ES-I3 (cell line): ENCODE results near the gene PHF10.
"Not testable (repeated sequence)": the region's sequence is repeated elsewhere in the genome, so short reads cannot be mapped to it uniquely, and the experiment has no call there.

Experiments
- H3K36me3 ChIP-seq: 2 replicates; pipeline ENCODE4 v1.6.1; 2013; ENCODE audit warnings: mild to moderate bottlenecking, low read length, control low read depth, moderate library complexity; ENCODE audit not compliant: insufficient read depth
- H3K4me1 ChIP-seq: 2 replicates; pipeline ENCODE4 v1.6.1; 2013; ENCODE audit warnings: mild to moderate bottlenecking, control low read depth, low read length; ENCODE audit not compliant: insufficient read depth
- H3K9ac ChIP-seq: 2 replicates; pipeline ENCODE4 v1.6.1; 2013; ENCODE audit warnings: low read depth, mild to moderate bottlenecking, low read length, moderate library complexity
- H3K9me3 ChIP-seq: 2 replicates; pipeline ENCODE4 v1.6.1; 2013; ENCODE audit warnings: mild to moderate bottlenecking, low read length, moderate library complexity; ENCODE audit not compliant: control insufficient read depth, insufficient read depth

PHF10 gene

DNA sequence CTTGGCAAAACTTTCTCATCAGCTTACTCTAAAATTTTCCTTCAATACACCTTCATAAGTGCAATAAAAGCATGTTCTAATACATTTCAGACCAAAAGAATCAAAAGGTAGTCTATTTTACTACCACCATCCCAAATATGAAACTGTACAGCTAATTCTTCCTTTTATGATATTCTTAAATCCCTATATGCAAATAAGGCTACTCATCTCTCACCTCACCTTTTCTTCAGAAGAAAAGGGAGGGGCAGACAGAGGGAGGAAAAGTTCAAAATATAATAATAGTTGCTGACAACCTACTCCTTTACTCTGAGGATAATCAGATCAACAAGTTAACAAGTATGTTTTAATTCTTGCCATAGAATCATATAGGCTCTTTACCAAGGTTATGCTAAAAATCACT lies 15.0 kb downstream of the PHF10 start:
- Histone ChIP-seq H3K9me3 (no peaks in the 10 kb centered on the region), H3K36me3 (no peaks in the 10 kb centered on the region; the same call in 1 of the 2 replicates)

DNA sequence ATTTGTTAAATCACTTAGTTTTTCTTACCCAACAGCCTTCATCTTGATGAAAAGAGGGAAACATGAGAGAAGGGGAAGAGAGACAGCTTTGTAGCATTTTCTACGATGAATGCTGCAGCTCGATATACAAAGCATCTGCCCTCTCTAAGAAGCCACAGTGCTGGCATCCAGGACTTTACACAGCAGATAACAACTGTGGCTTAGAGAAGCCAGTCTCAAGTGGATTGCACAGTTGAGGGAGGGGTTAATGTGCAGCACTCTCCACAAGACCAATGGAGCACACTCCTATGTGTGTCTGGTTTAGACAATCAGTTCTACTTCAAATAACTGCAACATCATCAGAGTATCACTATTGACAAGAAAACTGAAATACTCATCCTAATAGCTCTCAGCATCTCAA lies 16.5 kb downstream of the PHF10 start:
- Histone ChIP-seq H3K9me3 (no peaks in the 10 kb centered on the region), H3K9ac (no peak overlapping the region), H3K36me3 (no peaks in the 10 kb centered on the region; the same call in 1 of the 2 replicates)

More for the DNA sequence above, 15.0 kb downstream of the PHF10 start:
- Histone ChIP-seq H3K4me1 (no peaks in the 10 kb centered on the region), H3K9ac (no peak overlapping the region)

DNA sequence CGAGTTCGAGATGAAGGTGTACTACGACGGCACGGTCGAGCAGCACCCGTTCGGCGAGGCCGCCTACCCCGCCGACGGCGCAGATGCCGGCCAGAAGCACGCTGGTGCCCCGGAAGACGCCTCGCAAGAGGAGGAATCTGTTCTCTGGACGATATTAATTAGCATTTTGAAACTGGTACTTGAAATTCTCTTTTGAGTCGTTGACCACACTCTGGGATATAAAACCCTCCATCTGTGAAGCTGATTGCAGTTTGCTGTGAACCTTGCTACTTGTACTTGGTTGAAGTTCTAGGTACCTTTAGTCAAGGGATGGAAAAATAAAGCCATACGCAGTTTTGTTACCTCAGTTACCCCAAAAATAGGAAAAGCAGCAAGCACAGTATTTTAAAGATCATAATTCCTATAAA lies 21.5 kb downstream of the PHF10 start:
- Histone ChIP-seq H3K36me3 (no peaks in the 10 kb centered on the region; the same call in 1 of the 2 replicates), H3K4me1 (peaks cover 15% of the 10 kb centered on the region), H3K9me3 (no peaks in the 10 kb centered on the region), H3K9ac (peak overlapping the region; percentile 88)

More for the DNA sequence above, 16.5 kb downstream of the PHF10 start:
- H3K4me1 ChIP-seq = 0 out of 2 replicates have a peak, but pooled peaks cover 5% of the 10 kb centered on the region

DNA sequence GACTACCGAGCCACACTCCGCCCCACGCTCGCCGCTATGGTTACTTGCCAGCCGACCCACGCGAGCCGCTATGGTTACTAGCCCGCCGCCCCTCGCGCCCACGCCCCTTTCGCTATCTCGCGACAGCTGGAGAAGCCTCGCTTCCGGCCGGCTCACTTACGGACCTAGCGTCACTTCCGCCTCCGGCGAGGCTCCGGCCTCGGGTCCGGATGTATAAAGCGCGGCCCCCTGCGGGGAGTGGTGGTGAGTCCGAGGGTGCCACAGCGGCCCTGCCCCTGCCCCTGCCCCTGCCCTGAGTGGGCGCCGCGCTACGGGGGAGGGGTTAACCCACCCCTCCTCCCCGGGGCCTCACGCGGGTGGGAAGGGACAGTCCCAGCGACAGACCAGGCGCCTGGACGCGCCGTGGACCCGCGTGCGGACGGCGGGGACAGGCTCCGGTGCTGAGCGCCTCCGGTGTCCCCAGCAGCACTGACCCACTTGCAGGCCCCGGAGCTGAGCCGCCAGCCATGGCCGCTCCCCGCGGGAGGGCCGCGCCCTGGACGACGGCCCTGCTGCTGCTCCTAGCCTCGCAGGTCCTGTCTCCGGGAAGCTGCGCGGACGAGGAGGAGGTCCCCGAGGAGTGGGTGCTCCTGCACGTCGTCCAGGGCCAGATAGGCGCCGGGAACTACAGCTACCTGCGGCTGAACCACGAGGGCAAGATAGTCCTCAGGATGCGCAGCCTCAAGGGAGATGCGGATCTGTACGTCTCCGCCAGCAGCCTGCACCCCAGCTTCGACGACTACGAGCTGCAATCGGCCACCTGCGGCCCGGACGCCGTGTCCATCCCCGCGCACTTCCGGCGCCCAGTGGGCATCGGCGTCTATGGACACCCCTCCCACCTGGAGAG lies 22.1 kb downstream of the PHF10 start, which contains the start of the genes C6orf120 and WDR27:
TSS of gene C6orf120 (plus strand) at position 173 of the 886 bp plus-strand sequence. CDS start at position 507, 334 bp downstream.
TSS of gene WDR27 (minus strand) at position 76 of the 886 bp plus-strand sequence. CDS start 13,024 bp downstream, outside the sequence.
- Histone ChIP-seq H3K9ac (peak within 1 kb of the TSS; percentile 88), H3K36me3 (no peaks in the 10 kb centered on the region; the same call in 1 of the 2 replicates), H3K4me1 (peaks cover 15% of the 10 kb centered on the region), H3K9me3 (no peaks in the 10 kb centered on the region)

DNA sequence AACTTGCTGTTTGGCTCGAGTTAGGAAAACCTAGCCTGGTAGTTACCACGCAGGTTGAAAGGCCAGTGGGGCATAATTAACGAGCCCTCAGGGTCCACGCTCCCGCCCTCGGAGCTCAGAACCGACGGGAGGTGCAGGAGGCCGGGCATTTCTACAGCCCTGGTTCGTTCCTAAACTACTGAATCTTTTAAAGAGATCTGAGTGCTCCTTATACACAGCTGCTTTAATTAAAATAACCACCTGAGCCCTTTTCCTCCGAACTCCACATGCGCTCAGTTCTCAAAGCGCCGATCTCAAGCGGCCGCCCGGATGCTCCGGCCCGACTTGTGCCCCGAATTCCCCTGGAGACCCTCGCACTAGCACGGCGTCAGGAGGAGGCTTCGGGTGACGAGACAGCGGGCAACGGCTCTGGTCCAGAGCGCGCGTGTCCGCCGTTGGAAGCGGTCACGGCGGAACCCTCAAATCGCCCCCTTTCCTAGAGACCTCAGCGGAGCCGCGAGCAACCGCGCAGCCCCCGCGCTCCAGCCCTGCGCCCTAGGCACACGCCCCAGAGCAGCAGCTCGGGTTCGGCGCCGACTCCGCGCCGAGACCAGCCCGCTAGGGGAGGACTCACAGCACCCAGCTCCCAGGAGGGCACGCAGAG lies 22.9 kb downstream of the PHF10 start:
- no peaks in the 10 kb centered on the region for H3K9me3 ChIP-seq

DNA sequence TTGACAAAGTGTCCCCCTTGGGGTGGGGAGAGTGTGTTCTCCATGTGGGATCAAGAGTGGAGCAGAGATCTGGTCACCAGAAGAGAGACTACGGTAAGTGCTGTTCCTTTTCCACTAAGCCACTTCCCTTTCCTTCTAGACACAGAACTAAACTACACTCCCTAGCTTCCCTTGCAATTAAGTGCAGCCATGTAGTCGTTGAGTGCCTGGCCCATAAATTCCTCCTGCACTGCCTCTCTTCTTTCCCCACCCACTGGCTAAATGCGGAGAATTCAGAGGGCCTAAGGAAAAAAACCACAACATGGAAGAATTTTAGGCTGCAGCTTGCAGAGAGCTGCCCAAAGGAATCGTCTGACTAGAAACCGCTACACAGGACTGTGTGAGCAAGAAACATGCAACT lies 24.0 kb downstream of the PHF10 start:
- Histone ChIP-seq H3K4me1 (peaks cover 15% of the 10 kb centered on the region), H3K9ac (0 out of 2 replicates have a peak overlapping the region, but pooled peaks have one; percentile 88), H3K36me3 (no peaks in the 10 kb centered on the region; the same call in 1 of the 2 replicates), H3K9me3 (no peaks in the 10 kb centered on the region)

More for the DNA sequence above, 22.9 kb downstream of the PHF10 start:
- Histone ChIP-seq H3K36me3 (no peaks in the 10 kb centered on the region; the same call in 1 of the 2 replicates), H3K4me1 (peaks cover 15% of the 10 kb centered on the region), H3K9ac (peak overlapping the region; percentile 88)

DNA sequence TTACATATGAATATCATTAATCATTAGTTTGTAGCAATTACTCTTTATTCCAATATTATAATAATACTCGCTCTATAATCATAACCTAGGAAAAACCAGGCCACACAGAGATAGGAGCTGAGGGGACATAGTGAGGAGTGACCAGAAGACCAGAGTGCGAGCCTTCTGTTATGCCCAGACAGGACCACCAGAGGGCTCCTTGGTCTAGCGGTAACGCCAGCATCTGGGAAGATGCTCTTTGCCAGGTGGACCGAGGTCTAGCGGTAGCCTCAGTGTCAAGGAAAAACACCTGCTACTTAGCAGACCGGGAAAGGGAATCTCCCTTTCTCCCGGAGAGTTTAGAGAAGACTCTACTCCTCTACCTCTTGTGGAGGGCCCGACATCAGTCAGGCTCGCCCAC lies 27.2 kb downstream of the PHF10 start:
- not testable (repeated sequence) for H3K9me3 ChIP-seq, H3K36me3 ChIP-seq, H3K9ac ChIP-seq
- peaks cover 10% of the 10 kb centered on the region for H3K4me1 ChIP-seq

DNA sequence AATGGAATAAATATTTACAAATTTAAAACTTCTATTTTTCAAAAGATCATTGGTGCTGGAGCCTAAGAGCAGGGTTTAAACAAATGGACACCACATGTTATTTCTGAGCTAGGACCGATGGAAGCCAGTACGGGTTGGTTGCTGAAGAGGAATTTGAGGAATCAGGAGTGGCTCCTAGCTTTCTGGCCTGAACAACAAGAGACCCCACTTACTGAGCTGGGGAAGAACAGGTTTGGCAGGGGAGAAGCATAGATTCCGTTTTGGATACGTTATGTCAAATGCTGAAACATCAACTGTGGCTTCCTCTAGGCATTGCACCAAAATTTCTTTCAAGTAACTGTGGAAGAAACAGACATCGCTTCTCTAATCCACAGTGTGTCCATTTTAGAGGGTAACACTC lies 29.2 kb downstream of the PHF10 start:
- Histone ChIP-seq H3K4me1 (peaks cover 3% of the 10 kb centered on the region), H3K36me3 (no peaks in the 10 kb centered on the region; the same call in 1 of the 2 replicates), H3K9me3 (no peaks in the 10 kb centered on the region), H3K9ac (no peak overlapping the region)

DNA sequence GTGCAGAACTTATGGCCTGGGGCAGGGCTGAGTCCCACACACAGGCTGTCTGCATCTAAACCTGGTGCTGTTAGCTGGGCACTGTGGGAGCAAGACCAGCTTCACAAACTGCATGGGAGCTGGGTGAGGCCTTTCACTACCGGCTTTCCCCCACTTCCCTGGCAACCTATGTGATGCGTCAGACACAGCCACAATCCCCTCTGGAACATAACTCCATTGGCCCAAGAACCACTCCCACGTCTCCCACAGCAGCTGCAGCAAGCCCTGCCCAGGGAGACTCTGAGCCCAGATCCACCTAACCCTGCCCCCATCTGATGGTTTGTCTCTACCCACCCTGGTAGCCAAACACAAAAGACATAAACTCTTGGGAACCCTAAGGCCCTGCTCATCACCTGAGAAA lies 31.8 kb downstream of the PHF10 start:
- peaks cover 3% of the 10 kb centered on the region; the same call in 1 of the 2 replicates for H3K9me3 ChIP-seq
- H3K36me3 ChIP-seq = peaks cover 9% of the 10 kb centered on the region

DNA sequence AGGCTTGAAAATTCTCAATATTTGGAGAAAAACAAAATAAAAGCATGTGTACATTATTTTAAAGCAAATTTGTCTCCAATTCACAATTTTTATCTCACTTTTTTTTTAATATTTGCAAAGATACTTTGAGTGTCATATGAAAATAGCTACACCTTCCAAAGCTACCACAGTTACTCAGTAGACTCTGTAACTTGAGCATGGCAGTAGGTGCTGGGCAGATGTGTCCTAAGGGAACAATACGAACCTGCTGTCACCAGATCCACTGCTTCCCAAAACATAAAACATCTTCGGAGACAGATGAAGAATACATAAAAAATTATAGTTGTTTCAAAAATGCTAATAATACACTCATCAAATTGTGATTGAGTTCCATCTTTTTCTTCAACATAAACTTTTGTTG lies 33.0 kb downstream of the PHF10 start:
- Histone ChIP-seq H3K9ac (no peak overlapping the region), H3K9me3 (peaks cover 3% of the 10 kb centered on the region; the same call in 1 of the 2 replicates), H3K4me1 (no peaks in the 10 kb centered on the region), H3K36me3 (peaks cover 11% of the 10 kb centered on the region)

More for the DNA sequence above, 31.8 kb downstream of the PHF10 start:
- Histone ChIP-seq H3K9ac (no peak overlapping the region), H3K4me1 (no peaks in the 10 kb centered on the region)

DNA sequence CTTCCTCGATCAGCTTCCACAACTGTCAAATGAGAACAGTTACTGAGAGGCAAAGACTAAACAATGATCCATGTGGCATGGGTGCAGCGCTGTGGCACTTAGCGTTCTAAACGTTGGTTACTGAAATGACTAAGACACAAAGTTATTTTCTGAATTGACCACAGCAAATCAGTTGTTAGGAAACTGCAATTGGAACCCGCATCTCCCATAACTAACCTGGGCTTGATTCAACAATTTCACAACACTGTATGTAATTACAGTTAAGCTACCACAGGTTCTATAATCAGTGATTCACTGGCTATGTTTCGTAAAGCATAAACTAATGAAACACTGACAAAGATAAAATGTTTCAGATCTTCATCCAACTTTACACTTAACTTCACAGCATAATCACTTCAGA lies 35.0 kb downstream of the PHF10 start:
- Histone ChIP-seq H3K4me1 (no peaks in the 10 kb centered on the region), H3K9ac (no peak overlapping the region), H3K36me3 (peaks cover 11% of the 10 kb centered on the region), H3K9me3 (peaks cover 3% of the 10 kb centered on the region; the same call in 1 of the 2 replicates)

DNA sequence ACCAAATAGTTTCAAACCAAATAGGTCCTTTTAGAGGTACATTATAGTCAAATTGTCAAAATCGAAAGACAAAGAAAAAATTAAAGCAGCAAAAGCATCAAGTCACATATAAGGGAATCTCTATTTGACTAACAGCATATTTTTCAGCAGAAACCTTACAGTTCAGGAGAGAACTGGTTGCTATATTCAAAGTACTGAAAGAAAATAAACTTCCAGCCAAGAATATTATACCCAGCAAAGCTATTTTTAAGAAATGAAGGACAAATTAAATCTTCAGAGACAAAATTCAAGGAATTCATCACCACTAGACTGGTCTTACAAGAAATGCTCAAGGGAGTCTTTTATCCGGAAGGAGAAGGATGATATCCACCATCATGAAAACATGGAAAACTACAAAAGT lies 38.4 kb downstream of the PHF10 start:
- H3K9ac ChIP-seq = no peak overlapping the region
- H3K36me3 ChIP-seq = peaks cover 16% of the 10 kb centered on the region
- no peaks in the 10 kb centered on the region for H3K4me1 ChIP-seq
- H3K9me3 ChIP-seq = peaks cover 3% of the 10 kb centered on the region; the same call in 1 of the 2 replicates

DNA sequence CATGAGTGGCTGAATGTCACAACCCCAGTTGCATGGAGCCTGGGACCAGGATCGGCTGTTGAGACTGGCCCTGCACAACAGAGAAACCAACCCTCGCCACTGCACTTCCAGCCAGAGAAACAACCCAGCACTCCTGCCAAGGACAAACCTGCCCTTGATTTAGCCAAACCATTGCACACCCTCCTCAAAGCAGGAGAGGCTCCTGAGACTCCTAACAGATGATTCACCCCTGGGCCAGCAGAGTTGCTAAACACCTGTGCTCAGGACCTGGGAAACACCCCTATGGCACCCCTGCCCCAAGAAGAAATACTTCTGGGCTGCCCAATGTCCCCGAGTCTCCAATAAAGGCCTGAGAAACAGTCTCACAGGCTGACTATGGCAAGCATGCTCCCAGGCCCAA lies 40.2 kb downstream of the PHF10 start:
- Histone ChIP-seq H3K9ac (no peak overlapping the region), H3K9me3 (peaks cover 3% of the 10 kb centered on the region; the same call in 1 of the 2 replicates), H3K36me3 (peaks cover 15% of the 10 kb centered on the region), H3K4me1 (no peaks in the 10 kb centered on the region)

DNA sequence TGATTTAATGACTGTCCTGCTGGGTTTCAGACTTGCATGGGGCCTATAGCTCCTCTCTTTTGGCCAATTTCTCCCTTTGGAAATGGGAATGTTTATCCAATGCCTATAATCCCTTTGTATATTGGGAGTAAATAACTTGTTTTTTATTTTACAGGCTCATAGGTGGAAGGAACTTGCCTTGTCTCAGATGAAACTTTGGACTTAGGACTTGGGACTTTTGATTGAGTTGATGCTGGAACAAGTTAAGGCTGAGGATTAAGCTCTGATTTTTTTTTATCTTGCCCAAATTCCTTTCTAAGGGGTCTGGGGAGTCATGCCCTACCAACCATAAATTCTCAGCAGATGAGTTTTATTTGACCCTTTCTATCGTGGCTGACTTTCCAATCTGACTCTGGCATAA lies 46.0 kb downstream of the PHF10 start:
- H3K36me3 ChIP-seq = peaks cover 5% of the 10 kb centered on the region; the same call in 1 of the 2 replicates
- no peaks in the 10 kb centered on the region for H3K4me1 ChIP-seq
- no peak overlapping the region for H3K9ac ChIP-seq
- no peaks in the 10 kb centered on the region; the same call in 1 of the 2 replicates for H3K9me3 ChIP-seq
